Nucleus accumbens (tissue), 56 donors: ENCODE data around the gene RPS6KA5.
"Not testable (repeated sequence)": the region's sequence is repeated elsewhere in the genome, so short reads cannot be mapped to it uniquely, and the experiment has no call there.

Experiments used
- DNase-seq, 56 donors: peaks; one replicate each; lab custom pipeline; 2025; lab: John Stamatoyannopoulos, UW

RPS6KA5 gene

GRCh38 chr14:91060351-91061055 is at the start of gene RPS6KA5:
Gene RPS6KA5, minus strand, starts transcription at chr14:91060641. Its CDS starts 207 bp downstream, at chr14:91060434.
- DNase-seq = peak; percentile 92 to 100 (median 100)

- no peak for DNase-seq
Measured at GRCh38 chr14:91108941-91109611, 48.6 kb upstream of the RPS6KA5 start.

- DNase-seq = no peak
Measured at GRCh38 chr14:91103116-91103515, 42.7 kb upstream of the RPS6KA5 start.

GRCh38 chr14:91100102-91100501 is 39.7 kb upstream of the RPS6KA5 start:
- peak in 11 of 56 donors; percentile 10 to 51 (median 19) for DNase-seq

GRCh38 chr14:91098591-91098990 is 38.1 kb upstream of the RPS6KA5 start:
- DNase-seq = no peak

- not testable (repeated sequence) for DNase-seq
Measured at GRCh38 chr14:91097657-91098056, 37.2 kb upstream of the RPS6KA5 start.

- DNase-seq = no peak
Measured at GRCh38 chr14:91095178-91095577, 34.7 kb upstream of the RPS6KA5 start.

GRCh38 chr14:91094772-91095171 is 34.3 kb upstream of the RPS6KA5 start:
- no peak for DNase-seq

GRCh38 chr14:91093743-91094472 is 33.5 kb upstream of the RPS6KA5 start:
- not testable (repeated sequence) for DNase-seq

GRCh38 chr14:91092073-91092472 is 31.6 kb upstream of the RPS6KA5 start:
- DNase-seq = no peak

GRCh38 chr14:91090743-91091142 is 30.3 kb upstream of the RPS6KA5 start:
- no peak for DNase-seq

GRCh38 chr14:91089958-91090535 is 29.6 kb upstream of the RPS6KA5 start:
- no peak for DNase-seq

- DNase-seq = no peak
Measured at GRCh38 chr14:91088585-91089235, 28.3 kb upstream of the RPS6KA5 start.

GRCh38 chr14:91087470-91087869 is 27.0 kb upstream of the RPS6KA5 start:
- DNase-seq = not testable (repeated sequence)

- no peak for DNase-seq
Measured at GRCh38 chr14:91084516-91084915, 24.1 kb upstream of the RPS6KA5 start.

GRCh38 chr14:91082282-91082681 is 21.8 kb upstream of the RPS6KA5 start:
- DNase-seq = no peak

GRCh38 chr14:91080071-91080470 is 19.6 kb upstream of the RPS6KA5 start:
- DNase-seq = no peak

GRCh38 chr14:91078095-91078737 is 17.8 kb upstream of the RPS6KA5 start:
- DNase-seq = no peak

GRCh38 chr14:91075553-91075952 is 15.1 kb upstream of the RPS6KA5 start:
- DNase-seq = no peak

GRCh38 chr14:91070572-91070971 is 10.1 kb upstream of the RPS6KA5 start:
- DNase-seq = no peak
